HuH-7 (cell line): ENCODE data around the gene CAB39.

Experiments used
- DNase-seq: peaks from one replicate; pipeline ENCODE4 v3.0.0; 2011; ENCODE audit warnings: low spot score

The CAB39 gene

DNA sequence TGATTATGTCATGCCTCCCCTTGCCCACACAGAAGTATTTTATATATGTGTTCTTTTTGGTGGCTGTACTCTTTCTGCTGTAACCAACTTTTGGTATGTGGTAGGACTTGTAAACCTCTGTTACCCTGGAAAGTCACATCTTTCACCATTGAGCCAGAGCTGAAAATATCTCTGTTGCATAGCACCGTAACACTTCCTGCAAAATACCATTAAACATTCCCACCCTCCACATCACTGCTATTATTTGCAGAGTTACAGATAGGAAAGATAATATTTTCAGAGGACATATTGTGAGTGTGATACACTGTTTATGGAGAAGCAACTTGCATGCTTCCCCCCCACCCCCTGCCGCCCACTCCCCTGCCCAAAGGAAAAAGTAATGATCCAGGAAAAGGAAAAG lies 44.8 kb downstream of the CAB39 start:
- no peak for DNase-seq

DNA sequence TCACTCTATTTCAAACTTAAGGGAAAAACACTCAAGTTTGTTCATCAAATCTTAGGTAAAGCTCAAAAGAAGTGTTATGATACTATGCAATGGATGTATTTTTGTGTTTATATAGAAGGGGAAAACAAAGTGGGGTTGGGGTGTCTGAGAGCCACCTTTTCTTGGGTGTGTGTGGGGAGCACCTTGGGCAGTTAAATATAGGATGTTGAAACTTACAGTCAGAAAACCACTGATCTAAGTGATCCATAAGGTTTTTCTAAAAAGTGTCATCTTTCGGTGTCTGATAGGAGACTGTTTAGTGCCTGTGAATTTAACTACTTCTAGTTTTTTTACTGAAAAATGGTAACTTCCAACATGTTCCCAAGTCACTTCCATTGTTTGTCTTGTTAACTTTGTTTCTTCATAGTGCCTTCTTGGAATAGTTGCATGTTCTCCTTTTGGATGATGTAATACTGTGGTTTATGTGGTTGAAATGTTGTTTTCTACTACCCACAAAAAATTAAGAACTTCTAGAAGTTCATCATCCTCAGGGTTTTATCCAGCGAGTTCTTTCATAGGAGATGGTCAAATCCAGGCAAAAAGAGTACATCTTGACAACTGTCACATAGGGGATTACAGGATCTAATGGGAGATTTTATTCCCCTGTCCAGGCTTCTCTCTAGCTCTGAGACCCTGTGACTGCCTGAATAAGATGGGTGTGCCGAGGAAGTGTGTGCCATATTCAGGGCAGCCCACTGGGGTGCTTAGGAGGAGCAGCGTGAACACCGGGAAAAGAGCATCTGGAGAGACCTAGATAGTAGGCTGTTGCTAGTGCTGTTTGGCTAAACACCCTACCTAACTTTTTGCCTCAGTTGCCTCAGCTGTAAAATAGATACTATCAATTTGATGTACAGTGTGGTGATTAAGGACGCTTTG lies 46.2 kb downstream of the CAB39 start:
- no peak for DNase-seq

DNA sequence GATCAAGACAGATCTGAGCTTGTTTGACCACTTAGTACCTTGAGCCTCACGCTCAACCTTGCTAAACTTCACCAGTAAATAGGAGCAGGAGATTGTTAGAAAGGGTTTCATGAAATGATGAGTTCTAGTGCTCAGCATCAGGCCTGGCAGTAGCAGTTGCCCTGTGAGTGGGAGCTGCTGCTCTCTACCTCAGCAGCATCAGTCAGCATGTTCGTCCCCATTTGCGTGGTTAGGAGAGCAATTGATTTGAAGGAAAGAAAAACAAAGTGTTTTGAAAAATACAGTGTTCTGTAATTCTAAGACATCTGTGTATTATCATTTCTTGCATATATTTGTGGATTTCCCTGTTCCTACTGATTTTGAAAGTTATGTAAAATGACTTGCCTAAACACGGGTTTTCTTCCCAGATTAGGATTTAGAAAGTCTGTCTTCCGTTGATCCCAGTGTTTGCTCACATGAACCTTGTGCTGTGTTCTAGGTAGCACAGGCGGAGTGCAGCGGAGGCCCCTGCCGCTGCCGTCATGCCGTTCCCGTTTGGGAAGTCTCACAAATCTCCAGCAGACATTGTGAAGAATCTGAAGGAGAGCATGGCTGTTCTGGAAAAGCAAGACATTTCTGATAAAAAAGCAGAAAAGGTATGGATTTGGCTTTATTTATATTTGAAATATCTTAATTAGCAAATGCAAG lies 47.0 kb downstream of the CAB39 start:
- DNase-seq = no peak

DNA sequence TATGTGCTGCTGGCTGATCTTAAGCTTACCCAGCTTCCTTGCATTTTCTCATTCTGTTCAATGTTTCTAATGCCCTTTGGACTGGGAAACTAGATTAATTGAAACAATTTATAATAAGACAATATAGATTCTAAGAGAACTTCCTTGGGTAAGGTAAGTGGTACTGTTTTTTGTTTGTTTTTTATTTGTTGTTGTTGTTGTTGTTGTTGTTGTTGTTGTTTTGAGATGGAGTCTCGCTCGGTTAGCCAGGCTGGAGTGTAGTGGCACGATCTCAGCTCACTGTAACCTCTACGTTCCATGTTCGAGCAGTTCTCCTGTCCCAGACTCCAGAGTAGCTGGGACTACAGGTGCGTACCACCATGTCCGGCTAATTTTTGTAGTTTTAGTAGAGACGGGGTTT lies 49.1 kb downstream of the CAB39 start:
- DNase-seq = no peak

DNA sequence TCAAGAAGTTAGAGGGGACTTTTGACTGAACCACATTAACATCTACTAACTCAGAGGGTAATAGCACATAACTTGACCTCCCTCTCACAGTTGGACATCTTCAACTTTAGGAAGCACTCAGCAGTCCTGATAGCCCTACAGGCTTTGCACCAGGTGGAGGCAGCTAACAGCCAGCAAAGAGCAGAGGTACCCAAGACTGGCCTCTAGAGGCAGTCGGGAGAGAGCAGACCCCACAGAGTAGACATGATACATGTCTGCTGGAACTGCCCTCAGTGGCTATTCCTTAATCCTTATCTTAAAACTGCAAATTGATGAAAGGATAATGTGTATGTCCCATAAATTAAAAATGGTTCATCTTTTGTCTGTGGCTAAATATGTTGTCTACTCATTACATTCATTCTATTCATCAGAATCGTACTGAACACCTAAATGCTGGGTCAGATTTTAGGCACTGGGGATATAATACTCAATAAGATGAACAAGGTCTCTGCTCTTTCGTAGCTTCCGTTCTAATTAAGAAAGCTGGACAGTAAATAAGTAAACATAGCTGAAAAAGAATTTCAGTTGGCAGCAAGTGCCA lies 49.8 kb downstream of the CAB39 start:
- DNase-seq = peak; percentile 56

DNA sequence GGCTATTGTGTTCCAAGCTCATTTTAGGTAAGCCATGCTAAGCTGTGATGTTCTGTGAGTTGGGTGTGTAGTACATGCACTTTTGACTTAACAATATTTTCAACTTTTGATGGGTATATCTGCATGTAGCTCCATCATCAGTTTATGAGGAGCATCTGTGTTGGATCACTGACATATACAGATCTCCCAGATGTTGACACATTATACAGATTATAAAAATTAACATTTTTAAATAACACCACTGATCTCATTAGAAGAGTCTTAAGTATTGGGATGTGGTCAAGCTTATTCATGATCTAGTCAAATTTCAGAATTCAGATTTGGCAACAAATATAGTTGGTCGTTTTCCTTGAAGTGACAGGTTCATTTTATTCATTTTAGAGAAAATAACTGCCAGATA lies 51.7 kb downstream of the CAB39 start:
- DNase-seq = no peak

DNA sequence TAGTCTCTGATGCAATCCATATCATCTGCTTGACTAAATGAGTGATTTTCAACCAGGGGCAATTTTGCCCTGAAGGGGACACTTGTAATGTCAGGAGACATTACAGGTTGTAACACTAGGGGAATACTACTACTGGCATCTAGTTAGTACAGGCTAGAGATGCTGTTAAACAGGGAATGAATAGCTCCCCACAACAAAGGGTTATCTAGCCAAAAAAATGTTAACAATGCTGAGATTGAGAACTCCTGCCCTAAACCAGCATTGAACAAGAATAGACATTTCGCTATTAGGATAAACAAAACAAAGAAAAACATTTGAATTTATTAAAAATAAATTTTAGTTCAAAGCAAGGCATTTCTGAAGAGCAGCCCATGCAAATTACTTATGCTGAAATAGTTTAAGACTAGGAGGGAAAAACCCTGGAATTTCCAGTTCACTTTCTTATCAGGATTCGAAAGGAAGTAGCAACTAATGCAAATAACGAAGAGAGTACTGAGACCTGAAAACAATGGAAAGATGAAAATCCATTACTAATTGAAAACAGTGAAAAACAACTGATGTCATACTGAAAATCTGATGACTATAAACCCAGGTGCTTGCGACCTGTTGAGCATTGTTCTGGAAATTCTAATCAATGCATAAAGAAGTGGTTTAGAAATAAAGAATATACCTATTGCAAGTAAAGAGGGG lies 53.1 kb downstream of the CAB39 start:
- DNase-seq = no peak

DNA sequence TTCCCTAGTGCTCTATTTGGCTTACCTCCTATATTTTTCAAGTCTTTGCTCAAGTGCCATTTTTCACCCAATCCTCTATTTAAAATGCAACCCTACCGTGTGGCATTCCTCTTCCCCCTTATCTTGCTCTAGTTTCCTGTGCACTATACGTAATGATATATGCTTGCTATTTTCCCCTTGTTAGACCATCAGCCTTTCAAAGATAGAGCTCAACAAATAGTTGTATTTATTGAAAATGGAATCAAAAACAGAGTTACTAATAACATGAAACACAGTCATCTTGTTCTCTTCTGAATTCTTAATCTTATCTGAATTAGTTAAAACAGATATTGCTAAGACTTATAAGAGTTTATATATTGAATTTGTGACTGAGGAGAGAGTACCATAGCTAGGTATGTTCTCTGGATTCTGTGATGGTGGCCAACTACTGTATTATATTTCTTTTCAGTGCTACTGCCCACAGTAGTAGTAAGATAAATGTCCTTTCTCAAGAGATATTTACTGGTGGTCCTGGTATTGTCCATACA lies 55.3 kb downstream of the CAB39 start:
- no peak for DNase-seq

DNA sequence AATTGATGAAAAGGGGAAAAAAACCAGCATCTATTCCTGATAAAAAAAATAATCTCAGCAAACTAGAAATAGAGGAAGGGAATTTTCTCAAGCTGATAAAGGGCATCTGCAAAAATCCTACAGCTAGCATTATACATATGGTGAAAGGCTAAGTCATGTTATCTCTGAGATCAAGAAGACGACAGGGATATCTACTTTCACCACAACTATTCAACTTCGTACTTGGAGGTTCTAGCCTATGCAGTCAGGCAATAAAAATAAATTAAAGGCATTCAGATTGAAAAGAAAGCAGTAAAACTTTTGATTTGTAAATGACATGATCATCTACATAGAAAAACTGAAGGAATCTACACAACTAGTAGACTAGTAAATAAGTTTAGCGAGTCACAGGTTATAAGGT lies 58.2 kb downstream of the CAB39 start:
- no peak for DNase-seq

DNA sequence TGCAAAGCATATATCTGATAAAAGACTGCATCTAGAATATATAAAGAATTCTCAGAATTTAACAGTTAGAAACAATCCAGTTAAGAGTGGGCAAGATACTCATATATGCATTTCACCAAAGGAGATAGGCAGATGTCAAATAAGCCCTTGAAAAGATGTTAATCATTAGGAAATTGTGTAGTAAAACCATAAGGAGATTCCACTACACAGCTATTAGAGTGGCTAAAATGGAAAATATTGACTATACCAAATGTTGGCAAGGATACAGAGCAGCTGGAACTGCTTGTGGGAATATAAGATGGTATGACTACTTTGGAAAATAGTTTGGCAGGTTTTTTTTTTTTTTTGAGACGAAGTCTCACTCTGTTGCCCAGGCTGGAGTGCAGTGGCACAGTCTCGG lies 59.5 kb downstream of the CAB39 start:
- no peak for DNase-seq

DNA sequence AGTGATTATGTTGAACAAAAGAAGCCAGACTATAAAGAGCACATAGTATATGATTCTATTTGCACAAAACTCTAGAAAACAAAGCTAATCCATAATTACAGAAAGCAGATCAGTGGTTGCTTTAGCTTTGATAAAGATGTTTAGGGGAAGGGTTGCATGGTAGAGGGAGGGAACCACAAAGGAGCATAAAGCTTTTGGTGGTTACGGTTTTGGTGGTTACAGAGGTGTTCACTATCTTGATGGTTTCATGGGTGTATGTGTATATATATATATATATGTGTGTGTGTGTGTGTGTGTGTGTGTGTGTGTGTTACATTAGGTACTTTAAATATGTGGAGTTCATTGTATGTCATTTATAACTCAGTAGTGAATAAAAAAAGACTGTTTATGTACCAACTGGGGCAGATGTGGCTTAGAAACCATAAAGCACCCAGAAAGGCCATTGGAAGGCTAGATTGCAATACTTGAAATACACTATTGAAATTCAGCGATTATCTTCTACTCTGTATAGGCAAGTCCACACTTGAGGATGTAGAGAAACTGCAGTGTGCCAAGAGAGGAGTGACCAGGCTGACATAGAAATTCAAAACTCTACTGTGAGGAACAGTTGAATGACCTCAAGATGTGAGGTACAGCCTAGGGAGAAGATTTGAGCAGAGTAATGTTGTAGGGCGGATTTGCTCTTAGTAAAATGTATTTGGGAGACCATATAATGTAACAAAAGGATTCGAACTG lies 60.6 kb downstream of the CAB39 start:
- DNase-seq = no peak

DNA sequence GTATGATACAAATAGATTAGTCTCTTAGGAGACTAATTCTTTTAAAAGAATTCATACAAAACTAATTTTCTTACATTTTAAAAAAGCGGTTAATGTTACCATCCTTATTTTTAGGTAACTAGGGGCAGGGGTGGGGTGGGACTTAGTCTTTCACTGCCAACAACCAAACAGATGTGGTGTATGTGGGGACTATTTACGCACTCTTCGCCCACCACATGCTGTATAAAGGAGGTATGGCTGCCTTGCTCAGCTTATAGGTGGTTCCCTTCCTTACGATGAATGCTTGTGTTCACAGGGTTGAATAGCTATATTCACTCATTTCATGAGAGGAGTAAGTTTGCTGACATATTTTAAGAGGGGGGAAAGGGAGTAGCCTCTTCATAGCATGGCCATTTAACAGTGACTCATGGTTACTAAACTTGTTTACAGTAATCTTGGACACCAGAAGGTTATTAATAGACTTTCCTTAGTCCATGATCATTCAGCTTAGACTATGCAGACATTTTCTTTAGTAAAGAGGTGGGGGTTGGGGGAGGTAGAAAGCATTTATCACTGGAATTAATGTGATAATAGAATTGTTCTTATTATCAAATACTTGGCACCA lies 61.8 kb downstream of the CAB39 start:
- DNase-seq = no peak

DNA sequence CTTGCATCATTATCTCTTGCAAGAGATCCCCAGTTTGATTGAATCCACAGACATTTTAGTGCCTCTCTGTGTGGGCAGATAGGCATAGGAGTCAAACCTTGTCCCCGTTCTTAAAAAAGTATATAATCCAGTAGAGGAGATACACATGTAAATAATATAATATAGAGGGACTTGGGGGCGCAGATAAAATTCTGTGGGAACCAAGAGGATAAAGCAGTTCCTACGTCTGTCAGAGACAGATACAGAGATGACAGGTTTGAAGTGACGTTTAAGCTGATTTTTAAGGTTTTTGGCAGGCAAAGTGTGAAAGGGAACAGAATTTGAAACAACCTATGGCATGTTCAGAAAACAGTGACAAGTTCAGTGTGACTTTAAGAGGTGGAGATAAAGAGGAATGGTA lies 63.1 kb downstream of the CAB39 start:
- DNase-seq = no peak

DNA sequence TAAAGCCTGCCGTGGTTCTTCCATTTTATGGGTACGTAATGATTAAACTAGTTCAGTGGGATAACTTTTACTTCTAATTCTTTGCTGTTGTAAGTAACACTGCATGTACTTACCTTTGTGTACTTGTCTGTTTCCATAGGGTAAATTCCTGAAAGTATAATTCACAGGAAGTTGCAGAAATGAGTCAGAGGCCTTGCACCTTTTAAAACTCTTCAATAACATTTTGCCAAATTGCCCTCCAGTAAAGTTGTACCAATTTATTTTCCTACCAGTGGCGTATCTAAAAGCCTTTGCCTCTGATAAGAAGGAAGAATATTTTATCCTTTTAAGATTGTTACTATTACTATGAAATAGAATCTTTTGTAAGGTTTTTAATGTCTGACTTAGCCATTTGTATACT lies 65.1 kb downstream of the CAB39 start:
- no peak for DNase-seq

DNA sequence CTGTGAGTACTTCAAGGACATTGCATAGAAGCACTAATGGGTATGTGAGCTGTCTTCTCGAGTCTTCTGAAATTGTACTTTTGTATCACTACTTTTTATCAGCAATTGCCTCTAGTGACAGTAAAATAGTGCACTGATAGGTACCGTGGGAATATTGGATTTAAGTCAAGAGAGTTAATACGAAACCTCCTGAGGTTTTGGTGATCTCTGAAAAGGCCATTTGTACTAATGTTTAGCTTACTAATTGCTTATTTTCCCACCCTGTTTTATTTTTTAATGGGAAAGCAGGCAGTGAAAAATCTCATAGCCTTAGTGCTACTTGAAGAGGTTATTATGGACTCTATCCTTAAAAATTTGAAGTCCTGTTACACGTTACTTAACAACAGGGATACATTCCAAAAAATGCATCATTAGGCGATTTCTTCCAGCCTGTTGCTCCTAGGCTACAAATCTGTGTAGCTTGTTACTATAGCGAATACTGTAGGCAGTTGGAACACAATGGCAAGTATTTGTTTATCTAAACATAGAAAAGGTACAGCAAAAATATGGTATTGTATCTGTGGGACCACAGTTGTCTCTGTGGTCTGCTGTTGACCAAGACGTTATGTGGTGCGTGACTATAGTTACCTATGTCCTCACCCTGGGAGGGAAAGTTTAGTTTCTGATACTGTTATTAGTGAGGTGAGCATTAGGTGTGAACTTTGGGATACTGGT lies 65.9 kb downstream of the CAB39 start:
- no peak for DNase-seq

DNA sequence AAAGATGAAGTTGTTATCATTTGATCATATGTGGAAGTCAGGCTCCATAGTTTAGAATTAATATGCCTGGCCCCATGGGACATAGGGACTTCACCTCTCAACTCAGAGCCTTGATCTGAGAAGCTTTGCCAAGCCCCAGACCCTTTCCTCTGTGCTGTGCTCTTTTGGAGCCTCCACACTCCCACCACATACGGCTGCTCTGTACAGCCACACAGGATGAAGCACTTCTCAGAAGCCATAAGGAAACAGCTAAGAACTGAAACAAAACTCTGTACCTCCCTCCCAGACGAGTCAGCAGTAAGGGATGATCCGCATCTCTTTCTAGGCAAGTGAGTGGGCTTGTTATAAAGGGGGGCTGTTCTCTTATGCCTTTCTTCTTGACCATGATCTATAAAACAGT lies 66.5 kb downstream of the CAB39 start:
- no peak for DNase-seq

DNA sequence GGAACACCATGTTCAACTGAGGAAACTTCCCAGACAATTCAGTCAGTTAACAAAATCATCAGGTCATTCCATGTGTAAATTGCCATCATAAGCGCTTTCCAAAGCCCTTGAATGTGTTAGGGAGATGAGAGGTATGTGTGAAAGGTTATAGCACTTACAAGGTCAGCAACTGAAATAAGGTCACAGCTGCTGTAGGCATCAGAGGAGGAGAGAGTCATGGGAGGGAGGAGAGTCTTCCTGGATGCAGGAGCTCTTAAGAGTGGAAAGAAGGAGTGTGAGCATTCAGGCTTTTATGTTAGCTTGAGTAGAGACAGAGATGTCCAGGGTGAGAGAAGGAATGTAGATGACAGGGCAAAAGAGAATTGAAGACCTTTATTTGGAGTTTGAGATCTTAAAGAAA lies 67.0 kb downstream of the CAB39 start:
- DNase-seq = no peak

DNA sequence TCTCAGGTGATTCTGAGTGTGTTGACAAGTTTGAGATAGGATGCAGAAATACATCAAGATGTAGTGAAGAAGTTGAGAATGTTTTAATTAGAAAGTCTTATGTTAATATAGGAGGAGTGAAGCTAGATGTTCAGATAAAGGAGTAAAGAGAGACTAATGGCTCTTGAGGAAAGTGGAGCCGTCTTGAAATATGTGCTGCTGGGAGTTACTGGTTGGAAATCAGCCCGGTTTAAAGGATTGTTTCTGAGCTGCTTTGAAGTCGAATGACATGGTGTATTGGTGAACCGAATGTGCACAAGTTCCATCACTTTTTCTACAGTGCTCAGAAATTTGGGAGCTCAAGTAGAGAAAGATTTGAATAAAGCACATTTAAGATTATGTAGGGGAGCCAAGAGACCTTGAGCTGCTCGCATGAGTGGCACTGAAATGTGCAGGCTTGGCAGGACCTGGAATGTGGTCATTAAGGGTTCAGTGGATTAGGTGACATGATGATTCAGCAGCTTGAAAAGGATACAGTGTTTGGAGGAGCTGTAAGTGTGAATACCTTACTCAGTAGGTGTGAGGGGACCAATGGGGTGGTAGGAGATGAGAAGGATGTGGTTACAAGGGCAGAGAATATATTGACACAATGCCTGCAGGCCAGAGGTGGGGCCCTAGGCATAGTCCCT lies 68.6 kb downstream of the CAB39 start:
- no peak for DNase-seq

DNA sequence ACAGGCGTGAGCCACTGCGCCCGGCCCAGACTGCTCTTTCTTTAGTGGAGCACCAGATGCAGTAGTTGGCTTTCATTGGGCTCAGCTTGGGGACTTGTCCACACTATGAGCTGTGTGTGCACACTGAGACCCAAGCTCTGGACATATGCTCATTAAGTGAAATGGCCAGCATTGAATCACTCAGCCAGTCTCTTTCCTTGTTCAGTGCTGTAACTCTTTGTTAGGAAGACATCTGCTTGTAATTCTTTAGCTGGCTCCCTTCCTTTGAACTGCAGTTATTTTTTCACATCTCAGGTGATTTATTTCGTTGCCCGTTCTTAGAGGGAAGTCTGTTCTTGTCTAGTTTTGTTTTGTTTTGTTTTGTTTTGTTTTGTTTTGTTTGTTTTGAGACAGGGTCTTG lies 70.5 kb downstream of the CAB39 start:
- no peak for DNase-seq

DNA sequence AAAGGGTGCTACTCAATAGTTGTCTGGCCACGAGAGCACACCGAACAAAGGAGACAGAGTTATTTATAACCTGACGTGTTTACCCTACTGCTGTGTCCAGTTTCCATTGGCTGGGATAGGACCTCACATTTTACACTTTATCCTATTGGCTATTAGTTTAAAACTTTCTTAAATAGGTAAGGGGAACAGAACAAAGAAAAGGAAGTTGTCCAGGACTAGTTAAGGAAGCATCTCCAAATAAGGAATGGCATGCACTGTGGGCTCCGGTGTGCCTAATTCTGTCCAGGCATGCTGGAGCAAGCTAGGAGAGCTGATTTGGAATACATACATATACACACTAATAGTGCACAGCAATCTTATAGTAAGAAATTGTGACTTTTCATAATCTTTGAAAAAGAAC lies 72.2 kb downstream of the CAB39 start:
- DNase-seq = no peak
